ENCODE measurements around the gene EFHB.

- TF ChIP-seq ZNF121 (tag by site-specific recombination; IDR thresholded peaks at IDR 0.05) = no peak
- no peak for TF ChIP-seq ZNF398 (tag by site-specific recombination; IDR thresholded peaks at IDR 0.05)
- TF ChIP-seq SCRT2 (tag by site-specific recombination; IDR thresholded peaks at IDR 0.05) = no peak
- TF ChIP-seq AEBP2 (tag by site-specific recombination; IDR thresholded peaks at IDR 0.05; ENCODE audit: borderline replicate concordance) = no peak
These were observed 33.8 kb upstream of the EFHB start for GRCh38 chr3:19967812-19968211.

Data from HEK293 (cell line).